ENCODE measurements around the gene LTO1.
"Not testable (repeated sequence)": the region's sequence is repeated elsewhere in the genome, so short reads cannot be mapped to it uniquely, and the experiment has no call there.

The LTO1 gene

DNA sequence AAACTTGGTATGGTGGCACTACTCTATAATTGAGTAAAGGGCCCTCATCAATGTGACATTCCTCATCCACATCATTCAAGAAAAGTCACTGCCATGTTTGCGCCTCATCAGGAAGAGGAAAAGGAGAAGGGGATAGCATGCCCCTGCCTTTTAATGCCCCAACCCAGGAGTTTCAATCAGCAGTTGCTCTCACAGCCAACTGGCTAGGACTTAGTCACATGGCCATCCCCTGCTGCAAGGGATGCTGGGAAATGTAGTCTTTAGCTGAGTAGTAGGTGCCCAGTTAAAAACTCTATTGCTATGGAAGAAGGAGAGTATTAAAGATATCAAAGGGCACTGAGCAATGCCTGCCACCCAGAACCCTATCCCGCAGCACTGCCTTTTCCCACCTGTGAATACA, 45.1 kb downstream of the LTO1 start:
- DNase-seq, result no peak

DNA sequence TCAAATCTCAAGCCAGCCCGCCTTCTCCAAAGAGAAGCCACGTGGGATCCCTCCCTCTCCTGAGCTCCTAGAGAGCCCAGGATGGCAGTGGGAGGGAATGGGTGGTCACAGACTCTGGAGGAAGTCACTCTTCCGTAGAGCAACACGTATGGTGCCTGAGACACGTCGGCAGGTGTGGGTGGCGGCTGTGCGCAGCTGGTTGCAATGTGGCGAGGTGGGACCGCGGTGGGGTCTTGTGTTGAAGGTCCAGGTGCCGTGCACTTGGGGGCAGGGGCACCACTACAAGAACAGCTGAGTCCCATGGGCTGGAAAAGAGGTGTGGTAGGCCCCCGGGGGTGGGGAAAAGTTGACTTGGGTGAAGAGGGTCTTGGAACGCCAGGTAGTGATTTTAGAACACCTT, 47.6 kb downstream of the LTO1 start:
- DNase-seq, result no peak

DNA sequence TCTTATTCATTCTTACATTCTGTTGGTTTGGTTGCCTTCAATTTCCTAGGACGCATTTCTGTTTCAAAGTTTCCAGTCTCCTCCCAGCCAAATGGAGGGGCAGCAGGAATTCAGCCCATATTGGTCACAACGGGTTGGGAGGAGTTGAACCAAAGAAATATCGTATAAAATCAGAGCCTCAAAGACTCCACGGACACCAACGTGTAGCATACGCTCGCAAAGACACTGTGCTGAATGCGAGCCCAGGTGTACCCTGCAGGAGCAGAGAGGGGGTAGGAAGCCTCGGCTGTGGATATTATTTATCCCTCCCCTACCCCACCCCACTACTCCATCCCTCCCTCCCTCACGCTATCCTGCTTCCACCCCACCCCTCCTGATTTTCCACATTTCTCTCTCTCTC, 49.7 kb downstream of the LTO1 start:
- no peak for DNase-seq

DNA sequence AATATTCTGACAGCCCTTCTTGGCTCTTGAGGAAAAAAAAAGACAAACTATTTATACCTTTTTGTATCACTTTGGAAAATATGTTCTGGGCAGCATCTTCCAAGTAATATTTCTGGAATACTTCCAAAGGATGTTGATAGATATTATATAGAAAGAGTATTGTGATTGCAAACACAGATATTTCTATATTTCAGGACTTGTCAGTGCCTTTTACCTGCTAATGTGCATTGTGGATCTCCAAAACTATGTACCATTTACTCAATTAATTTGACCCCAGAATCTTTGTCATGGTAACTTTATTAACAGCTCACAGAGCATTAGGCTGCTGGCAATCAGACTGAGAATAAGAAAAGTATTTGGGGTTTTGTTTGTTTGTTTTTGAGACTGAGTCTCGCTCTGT, 50.9 kb downstream of the LTO1 start:
- no peak for DNase-seq

DNA sequence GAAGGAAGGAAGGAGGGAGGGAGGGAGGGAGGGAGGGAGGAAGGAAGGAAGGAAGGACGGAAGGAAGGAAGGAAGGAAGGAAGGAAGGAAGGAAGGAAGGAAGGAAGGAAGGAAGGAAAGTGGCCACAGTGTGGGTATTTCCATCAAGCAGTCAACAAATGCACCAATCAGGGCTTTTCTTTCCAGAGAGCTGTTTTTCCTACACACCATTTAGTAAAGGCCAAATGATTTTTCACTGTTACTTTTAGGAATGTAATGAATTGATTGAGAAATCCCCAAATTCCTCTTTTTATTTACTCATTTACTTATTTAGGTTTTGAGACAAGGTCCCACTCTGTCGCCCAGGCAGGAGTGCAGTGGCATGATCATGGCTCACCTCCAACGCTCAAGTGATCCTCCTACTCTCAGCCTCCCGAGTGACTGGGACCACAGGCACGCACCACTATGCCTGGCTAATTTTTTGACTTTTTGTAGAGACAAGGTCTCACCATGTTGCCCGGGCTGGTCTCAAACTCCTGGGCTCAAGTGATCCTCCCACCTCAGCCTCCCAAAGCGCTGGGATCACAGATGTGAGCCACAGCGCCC, 53.0 kb downstream of the LTO1 start:
- not testable (repeated sequence) for DNase-seq

DNA sequence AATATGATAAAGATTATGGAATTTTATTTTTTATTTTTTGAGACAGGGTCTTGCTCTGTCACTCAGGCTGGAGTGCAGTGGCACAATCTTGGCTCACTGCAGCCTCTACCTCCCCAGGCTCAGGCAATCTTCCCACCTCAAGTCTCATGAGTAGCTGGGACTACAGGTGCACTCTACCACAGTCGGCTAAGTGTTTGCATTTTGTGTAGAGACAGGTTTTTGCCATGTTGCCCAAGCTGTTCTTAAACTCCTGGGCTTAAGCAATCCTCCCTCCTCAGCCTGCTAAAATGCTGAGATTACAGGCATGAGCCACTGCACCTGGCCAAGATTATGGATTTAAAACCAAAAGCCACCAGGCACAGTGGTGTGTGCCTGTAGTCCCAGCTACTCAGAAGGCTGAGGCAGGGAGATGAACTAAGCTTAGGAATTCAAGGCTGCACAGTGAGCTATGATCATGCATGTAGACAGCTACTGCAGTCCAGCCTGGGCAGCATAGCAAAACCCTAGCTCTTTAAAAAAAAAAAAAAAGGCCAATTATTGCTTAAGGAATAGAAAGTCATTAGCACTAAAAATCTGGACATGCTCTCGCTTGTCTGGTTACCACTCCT, 54.4 kb downstream of the LTO1 start:
- no peak for DNase-seq

DNA sequence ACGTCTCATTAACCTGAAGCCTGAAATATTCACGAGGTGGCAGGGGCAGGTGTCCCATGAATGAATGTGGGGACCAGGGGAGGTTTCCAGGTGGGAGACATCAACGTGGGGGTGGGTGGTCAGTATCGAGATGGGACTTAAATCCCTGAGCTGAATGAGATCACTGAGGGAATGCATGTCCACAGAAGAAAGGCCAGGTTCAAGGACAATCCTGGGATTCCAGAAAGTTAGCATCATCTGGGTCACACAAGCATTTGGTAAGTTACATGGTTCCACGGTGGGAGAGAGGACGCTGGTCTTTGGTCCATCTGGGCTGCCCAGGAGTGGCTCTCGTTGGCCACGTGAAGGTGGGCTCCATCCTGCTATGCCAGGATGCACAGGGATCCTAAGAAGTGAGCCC, 56.9 kb downstream of the LTO1 start:
- no peak for DNase-seq

DNA sequence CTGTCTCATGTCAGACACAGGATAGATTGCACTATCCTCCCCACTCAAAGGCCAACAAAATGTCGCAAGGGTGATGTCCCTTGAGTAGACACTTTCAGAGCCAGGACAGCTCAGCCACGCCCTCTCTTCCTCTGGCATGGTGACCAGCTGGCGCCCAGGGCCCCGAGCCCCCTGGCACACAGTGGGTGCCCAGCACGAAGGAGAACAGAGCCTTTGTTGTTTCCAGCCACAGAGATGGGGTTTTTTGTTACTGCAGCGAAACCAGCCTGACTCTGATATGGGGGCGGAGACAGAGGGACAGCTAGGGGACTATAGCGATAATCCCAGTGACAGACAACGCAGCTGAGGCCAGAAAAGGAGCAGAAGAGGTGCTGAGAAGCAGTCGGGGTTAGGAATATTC, 57.5 kb downstream of the LTO1 start:
- DNase-seq, result no peak

DNA sequence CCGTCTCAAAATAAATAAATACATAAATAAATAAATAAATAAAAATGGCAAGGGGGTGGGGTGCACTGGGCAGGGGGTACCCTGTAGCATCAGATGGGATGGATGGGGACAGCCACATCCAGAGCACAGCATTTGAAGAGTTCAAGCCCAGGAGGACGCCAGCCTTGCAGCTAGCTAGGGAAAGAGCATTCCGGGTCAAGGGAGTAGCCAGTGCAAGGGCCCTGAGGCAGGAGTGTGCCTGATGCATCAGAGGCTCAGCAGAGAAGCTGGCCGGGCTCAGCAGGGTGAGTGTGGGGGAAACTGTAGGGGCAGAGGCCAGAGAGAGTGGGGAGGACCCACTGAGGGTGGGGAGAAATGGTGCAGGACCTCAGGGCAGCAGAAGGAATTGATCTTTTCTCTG, 57.9 kb downstream of the LTO1 start:
- no peak for DNase-seq
